HepG2 (cell line): ENCODE data around the gene RASA3. TPM values are rescaled to one million over a fixed set of nuclear protein-coding genes. Genes with fewer than 3 reads are reported as not detected.

Source experiments
- ASH2L ChIP-seq: fragments of 300-600, 200-600 bp; sonication (generic); IDR thresholded peaks from 2 replicates; pipeline ENCODE4 v1.7.0; 2017; ENCODE audit warnings: low read depth, mild to moderate bottlenecking, moderate library complexity, mixed read lengths, low read length; ENCODE audit not compliant: insufficient read length
- TCF7 ChIP-seq: sonication (generic); IDR thresholded peaks from 2 replicates; pipeline ENCODE4 v1.6.1; 2016; ENCODE audit warnings: antibody characterized with exemption, low read depth
- ZNF552 ChIP-seq: sonication (generic); formaldehyde crosslinking; IDR thresholded peaks from 2 replicates; pipeline ENCODE4 v1.9.0; 2022; ENCODE audit warnings: missing genetic modification reagents, mild to moderate bottlenecking, borderline replicate concordance
- polyA plus RNA-seq, 8 experiments: library from polyadenylated mRNA; depleted of rRNA in 3 of 8; stranded (reverse) in 7 of 8; unstranded in 1 of 8; fragments of >200 nt; fragmentation: Illumina TruSeq in 4 of 8; extraction: Trizol in 4 of 8; gene quantifications; 2 replicates each; pipeline versions ENCODE4 v1.2.1 to v1.2.3, GENCODE V29; 2011 to 2016; ENCODE audit warnings: low read depth in 4 of 8, missing spikeins in 1 of 8, mixed read lengths in 1 of 8; ENCODE audit not compliant: insufficient read depth in 1 of 8
- total RNA-seq, 5 experiments: library from RNA; depleted of rRNA; stranded (reverse); fragments of >200 nt; fragmentation: Illumina TruSeq; extraction: Trizol; gene quantifications; 2 replicates each; pipeline ENCODE4 v1.2.3, GENCODE V29; 2016; ENCODE audit warnings: low read depth in 1 of 5
- TF ChIP-seq, protein P1 (sequence below): sonication (generic); formaldehyde crosslinking; IDR thresholded peaks from 2 replicates; pipeline ENCODE4 v1.5.0; 2020; ENCODE audit warnings: mild to moderate bottlenecking, missing genetic modification reagents, borderline replicate concordance
- TF ChIP-seq, protein P2 (sequence below): sonication (generic); formaldehyde crosslinking; IDR thresholded peaks from one replicate; pipeline ENCODE4 v1.5.1; 2020; ENCODE audit warnings: mild to moderate bottlenecking, missing genetic modification reagents; ENCODE audit errors: not compliant biosample characterization
- TF ChIP-seq, protein P3 (sequence below): sonication (generic); formaldehyde crosslinking; conservative IDR thresholded peaks from 2 replicates; pipeline ENCODE4 v1.8.0; 2022; ENCODE audit warnings: mild to moderate bottlenecking, moderate library complexity, missing genetic modification reagents
- TF ChIP-seq, protein P4 (sequence below): sonication (generic); formaldehyde crosslinking; IDR thresholded peaks from 2 replicates; pipeline ENCODE4 v1.5.0; 2020; ENCODE audit warnings: missing genetic modification reagents

Gene RASA3
- total and polyA plus RNA-seq, 2 of the 13 experiments (the other 11 are each of a cell fraction or from before 2014, with no cell fraction given), result 0.05 TPM; not detected in 1

DNA sequence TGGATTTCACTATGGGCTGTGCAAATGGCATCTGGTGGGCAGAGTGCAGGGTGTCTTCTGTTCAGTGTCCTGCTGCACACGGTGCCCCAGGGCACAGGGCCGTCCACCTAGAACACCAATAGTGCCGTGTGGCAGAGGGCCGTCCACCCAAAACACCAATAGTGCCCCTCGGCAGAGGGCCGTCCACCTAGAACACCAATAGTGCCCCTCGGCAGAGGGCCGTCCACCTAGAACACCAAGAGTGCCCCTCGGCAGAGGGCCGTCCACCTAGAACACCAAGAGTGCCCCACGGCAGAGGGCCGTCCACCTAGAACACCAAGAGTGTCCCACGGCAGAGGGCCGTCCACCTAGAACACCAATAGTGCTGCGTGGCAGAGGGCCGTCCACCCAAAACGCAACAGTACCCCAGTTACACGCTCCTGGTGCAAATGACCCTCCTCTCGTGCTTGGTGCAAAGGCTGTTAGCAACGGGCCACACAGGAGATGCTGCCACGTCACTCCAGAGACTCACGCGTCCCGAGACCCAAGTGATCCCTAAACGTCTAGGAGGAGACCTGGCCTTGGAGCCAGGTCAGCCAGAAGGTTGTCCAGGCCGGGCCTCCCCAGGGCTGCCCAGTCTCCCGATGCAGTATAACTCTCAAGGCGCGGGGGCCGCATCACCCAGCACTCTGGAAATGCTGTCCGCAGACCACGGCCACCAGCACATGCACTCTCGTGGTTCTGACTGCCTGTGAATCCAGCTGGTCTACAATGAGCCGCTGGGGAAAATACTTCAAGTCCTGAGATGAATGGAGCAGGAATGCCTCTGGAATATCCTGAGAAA is 51.5 kb downstream of the RASA3 start (continued):
- TF ChIP-seq, protein P1, sequence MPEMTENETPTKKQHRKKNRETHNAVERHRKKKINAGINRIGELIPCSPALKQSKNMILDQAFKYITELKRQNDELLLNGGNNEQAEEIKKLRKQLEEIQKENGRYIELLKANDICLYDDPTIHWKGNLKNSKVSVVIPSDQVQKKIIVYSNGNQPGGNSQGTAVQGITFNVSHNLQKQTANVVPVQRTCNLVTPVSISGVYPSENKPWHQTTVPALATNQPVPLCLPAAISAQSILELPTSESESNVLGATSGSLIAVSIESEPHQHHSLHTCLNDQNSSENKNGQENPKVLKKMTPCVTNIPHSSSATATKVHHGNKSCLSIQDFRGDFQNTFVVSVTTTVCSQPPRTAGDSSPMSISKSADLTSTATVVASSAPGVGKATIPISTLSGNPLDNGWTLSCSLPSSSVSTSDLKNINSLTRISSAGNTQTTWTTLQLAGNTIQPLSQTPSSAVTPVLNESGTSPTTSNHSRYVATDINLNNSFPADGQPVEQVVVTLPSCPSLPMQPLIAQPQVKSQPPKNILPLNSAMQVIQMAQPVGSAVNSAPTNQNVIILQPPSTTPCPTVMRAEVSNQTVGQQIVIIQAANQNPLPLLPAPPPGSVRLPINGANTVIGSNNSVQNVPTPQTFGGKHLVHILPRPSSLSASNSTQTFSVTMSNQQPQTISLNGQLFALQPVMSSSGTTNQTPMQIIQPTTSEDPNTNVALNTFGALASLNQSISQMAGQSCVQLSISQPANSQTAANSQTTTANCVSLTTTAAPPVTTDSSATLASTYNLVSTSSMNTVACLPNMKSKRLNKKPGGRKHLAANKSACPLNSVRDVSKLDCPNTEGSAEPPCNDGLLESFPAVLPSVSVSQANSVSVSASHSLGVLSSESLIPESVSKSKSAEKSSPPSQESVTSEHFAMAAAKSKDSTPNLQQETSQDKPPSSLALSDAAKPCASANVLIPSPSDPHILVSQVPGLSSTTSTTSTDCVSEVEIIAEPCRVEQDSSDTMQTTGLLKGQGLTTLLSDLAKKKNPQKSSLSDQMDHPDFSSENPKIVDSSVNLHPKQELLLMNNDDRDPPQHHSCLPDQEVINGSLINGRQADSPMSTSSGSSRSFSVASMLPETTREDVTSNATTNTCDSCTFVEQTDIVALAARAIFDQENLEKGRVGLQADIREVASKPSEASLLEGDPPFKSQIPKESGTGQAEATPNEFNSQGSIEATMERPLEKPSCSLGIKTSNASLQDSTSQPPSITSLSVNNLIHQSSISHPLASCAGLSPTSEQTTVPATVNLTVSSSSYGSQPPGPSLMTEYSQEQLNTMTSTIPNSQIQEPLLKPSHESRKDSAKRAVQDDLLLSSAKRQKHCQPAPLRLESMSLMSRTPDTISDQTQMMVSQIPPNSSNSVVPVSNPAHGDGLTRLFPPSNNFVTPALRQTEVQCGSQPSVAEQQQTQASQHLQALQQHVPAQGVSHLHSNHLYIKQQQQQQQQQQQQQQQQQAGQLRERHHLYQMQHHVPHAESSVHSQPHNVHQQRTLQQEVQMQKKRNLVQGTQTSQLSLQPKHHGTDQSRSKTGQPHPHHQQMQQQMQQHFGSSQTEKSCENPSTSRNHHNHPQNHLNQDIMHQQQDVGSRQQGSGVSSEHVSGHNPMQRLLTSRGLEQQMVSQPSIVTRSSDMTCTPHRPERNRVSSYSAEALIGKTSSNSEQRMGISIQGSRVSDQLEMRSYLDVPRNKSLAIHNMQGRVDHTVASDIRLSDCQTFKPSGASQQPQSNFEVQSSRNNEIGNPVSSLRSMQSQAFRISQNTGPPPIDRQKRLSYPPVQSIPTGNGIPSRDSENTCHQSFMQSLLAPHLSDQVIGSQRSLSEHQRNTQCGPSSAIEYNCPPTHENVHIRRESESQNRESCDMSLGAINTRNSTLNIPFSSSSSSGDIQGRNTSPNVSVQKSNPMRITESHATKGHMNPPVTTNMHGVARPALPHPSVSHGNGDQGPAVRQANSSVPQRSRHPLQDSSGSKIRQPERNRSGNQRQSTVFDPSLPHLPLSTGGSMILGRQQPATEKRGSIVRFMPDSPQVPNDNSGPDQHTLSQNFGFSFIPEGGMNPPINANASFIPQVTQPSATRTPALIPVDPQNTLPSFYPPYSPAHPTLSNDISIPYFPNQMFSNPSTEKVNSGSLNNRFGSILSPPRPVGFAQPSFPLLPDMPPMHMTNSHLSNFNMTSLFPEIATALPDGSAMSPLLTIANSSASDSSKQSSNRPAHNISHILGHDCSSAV (CRISPR knock-in tag), result no peak
- TF ChIP-seq, protein P2, sequence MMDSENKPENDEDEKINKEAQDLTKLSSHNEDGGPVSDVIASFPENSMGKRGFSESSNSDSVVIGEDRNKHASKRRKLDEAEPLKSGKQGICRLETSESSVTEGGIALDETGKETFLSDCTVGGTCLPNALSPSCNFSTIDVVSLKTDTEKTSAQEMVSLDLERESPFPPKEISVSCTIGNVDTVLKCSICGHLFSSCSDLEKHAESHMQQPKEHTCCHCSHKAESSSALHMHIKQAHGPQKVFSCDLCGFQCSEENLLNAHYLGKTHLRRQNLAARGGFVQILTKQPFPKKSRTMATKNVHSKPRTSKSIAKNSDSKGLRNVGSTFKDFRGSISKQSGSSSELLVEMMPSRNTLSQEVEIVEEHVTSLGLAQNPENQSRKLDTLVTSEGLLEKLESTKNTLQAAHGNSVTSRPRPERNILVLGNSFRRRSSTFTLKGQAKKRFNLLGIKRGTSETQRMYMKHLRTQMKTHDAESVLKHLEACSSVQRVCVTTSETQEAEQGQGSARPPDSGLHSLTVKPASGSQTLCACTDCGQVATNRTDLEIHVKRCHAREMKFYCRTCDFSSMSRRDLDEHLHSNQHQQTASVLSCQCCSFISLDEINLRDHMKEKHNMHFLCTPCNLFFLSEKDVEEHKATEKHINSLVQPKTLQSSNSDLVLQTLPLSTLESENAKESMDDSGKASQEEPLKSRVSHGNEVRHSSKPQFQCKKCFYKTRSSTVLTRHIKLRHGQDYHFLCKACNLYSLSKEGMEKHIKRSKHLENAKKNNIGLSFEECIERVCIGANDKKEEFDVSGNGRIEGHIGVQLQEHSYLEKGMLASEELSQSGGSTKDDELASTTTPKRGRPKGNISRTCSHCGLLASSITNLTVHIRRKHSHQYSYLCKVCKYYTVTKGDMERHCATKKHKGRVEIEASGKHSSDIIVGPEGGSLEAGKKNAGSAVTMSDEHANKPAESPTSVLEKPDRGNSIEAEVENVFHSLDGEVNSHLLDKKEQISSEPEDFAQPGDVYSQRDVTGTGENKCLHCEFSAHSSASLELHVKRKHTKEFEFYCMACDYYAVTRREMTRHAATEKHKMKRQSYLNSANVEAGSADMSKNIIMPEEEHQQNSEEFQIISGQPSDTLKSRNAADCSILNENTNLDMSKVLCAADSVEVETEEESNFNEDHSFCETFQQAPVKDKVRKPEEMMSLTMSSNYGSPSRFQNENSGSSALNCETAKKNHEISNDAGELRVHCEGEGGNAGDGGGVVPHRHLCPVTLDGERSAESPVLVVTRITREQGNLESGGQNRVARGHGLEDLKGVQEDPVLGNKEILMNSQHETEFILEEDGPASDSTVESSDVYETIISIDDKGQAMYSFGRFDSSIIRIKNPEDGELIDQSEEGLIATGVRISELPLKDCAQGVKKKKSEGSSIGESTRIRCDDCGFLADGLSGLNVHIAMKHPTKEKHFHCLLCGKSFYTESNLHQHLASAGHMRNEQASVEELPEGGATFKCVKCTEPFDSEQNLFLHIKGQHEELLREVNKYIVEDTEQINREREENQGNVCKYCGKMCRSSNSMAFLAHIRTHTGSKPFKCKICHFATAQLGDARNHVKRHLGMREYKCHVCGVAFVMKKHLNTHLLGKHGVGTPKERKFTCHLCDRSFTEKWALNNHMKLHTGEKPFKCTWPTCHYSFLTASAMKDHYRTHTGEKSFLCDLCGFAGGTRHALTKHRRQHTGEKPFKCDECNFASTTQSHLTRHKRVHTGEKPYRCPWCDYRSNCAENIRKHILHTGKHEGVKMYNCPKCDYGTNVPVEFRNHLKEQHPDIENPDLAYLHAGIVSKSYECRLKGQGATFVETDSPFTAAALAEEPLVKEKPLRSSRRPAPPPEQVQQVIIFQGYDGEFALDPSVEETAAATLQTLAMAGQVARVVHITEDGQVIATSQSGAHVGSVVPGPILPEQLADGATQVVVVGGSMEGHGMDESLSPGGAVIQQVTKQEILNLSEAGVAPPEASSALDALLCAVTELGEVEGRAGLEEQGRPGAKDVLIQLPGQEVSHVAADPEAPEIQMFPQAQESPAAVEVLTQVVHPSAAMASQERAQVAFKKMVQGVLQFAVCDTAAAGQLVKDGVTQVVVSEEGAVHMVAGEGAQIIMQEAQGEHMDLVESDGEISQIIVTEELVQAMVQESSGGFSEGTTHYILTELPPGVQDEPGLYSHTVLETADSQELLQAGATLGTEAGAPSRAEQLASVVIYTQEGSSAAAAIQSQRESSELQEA (CRISPR knock-in tag), result no peak
- TF ChIP-seq TCF7 (no peak), ZNF552 (CRISPR knock-in tag) (no peak), ASH2L (no peak)
- TF ChIP-seq, protein P3, sequence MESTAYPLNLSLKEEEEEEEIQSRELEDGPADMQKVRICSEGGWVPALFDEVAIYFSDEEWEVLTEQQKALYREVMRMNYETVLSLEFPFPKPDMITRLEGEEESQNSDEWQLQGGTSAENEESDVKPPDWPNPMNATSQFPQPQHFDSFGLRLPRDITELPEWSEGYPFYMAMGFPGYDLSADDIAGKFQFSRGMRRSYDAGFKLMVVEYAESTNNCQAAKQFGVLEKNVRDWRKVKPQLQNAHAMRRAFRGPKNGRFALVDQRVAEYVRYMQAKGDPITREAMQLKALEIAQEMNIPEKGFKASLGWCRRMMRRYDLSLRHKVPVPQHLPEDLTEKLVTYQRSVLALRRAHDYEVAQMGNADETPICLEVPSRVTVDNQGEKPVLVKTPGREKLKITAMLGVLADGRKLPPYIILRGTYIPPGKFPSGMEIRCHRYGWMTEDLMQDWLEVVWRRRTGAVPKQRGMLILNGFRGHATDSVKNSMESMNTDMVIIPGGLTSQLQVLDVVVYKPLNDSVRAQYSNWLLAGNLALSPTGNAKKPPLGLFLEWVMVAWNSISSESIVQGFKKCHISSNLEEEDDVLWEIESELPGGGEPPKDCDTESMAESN, result no peak
- TF ChIP-seq, protein P4, sequence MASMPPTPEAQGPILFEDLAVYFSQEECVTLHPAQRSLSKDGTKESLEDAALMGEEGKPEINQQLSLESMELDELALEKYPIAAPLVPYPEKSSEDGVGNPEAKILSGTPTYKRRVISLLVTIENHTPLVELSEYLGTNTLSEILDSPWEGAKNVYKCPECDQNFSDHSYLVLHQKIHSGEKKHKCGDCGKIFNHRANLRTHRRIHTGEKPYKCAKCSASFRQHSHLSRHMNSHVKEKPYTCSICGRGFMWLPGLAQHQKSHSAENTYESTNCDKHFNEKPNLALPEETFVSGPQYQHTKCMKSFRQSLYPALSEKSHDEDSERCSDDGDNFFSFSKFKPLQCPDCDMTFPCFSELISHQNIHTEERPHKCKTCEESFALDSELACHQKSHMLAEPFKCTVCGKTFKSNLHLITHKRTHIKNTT (CRISPR knock-in tag), result no peak
